Right lobe of liver (tissue), 4 donors: ENCODE measurements around the gene NDRG3.

Source experiments
- POLR2A ChIP-seq: fragments of 450-650 bp; IDR thresholded peaks from one replicate; pipeline ENCODE4 v1.6.1; 2017; ENCODE audit warnings: antibody characterized with exemption, mild to moderate bottlenecking
- TF ChIP-seq, protein P1 (sequence below), 4 donors: fragments of 200-600 bp in 3 of 4; fragments of 450-650 bp in 1 of 4; IDR thresholded peaks; one replicate each; pipeline versions ENCODE4 v1.5.1 to v1.8.0; 2016 to 2022; ENCODE audit warnings: antibody characterized with exemption in 4 of 4, mild to moderate bottlenecking in 2 of 4
- donor health status: DM: no; HTN: no; CAD: no.
- donor health status: DM: no; HTN: no; CAD: no.
- donor health status: DM: no; HTN: yes; CAD: no.

DNA sequence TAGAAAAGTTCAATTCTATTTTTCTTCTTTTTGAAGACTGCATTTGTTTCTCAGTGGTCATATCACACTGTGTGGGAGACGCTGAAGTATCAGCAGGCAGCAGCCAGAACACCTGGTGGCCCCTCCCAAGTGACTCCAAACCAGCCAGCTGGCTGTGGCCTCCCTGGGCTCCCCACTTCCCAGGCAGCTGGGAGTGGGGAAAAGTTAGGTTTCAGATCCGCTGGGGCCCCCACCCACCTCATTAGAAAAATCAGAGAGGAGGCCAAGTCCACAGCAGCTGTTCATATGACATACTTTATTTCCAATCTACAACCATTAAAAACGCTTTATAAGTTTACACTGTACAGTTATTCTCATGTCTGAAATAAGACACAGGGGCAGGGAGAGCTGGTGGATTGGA is 31.3 kb upstream of the NDRG3 start:
- no peak for TF ChIP-seq POLR2A
- TF ChIP-seq, protein P1, sequence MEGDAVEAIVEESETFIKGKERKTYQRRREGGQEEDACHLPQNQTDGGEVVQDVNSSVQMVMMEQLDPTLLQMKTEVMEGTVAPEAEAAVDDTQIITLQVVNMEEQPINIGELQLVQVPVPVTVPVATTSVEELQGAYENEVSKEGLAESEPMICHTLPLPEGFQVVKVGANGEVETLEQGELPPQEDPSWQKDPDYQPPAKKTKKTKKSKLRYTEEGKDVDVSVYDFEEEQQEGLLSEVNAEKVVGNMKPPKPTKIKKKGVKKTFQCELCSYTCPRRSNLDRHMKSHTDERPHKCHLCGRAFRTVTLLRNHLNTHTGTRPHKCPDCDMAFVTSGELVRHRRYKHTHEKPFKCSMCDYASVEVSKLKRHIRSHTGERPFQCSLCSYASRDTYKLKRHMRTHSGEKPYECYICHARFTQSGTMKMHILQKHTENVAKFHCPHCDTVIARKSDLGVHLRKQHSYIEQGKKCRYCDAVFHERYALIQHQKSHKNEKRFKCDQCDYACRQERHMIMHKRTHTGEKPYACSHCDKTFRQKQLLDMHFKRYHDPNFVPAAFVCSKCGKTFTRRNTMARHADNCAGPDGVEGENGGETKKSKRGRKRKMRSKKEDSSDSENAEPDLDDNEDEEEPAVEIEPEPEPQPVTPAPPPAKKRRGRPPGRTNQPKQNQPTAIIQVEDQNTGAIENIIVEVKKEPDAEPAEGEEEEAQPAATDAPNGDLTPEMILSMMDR (IDR thresholded peaks at IDR 0.05): no peak
